HEK293T (cell line): Measurements from ENCODE around the gene WWOX.

Experiments
- CTCF ChIA-PET: fragments of 350-600 bp; formaldehyde crosslinking; extraction: SDS; loops from one replicate; lab custom pipeline; 2021; ENCODE audit warnings: antibody characterized with exemption, inconsistent platforms; lab: Yijun Ruan, JAX
- POLR2A ChIA-PET: fragments of 350-600 bp; formaldehyde crosslinking; extraction: SDS; loops from one replicate; lab custom pipeline; 2020; ENCODE audit warnings: antibody characterized with exemption, inconsistent platforms; lab: Yijun Ruan, JAX
- DNase-seq: peaks from one replicate; pipeline ENCODE4 v3.0.0; 2012; ENCODE audit warnings: mixed read lengths; ENCODE audit errors: extremely low spot score
- ARNT ChIP-seq: fragments of 450-650 bp; IDR thresholded peaks from 2 replicates; pipeline ENCODE4 v1.6.1; 2017; ENCODE audit warnings: mild to moderate bottlenecking
- BHLHE40 ChIP-seq: fragments of 450-650 bp; IDR thresholded peaks from 2 replicates; pipeline ENCODE4 v1.6.1; 2016; ENCODE audit warnings: mild to moderate bottlenecking, moderate library complexity, borderline replicate concordance
- CTBP1 ChIP-seq: fragments of 450-650 bp; IDR thresholded peaks from 2 replicates; pipeline ENCODE4 v1.6.1; 2016; ENCODE audit warnings: borderline replicate concordance
- ELF4 ChIP-seq: fragments of 450-650 bp; IDR thresholded peaks from 2 replicates; pipeline ENCODE4 v1.6.1; 2017; ENCODE audit warnings: antibody characterized with exemption
- FOXA1 ChIP-seq: fragments of 450-650 bp; IDR thresholded peaks from 2 replicates; pipeline ENCODE4 v1.6.1; 2016; ENCODE audit warnings: mild to moderate bottlenecking
- FOXK2 ChIP-seq: fragments of 450-650 bp; IDR thresholded peaks from 2 replicates; pipeline ENCODE4 v1.6.1; 2016; ENCODE audit warnings: mild to moderate bottlenecking
- FOXM1 ChIP-seq: fragments of 450-650 bp; IDR thresholded peaks from 2 replicates; pipeline ENCODE4 v1.6.1; 2017; ENCODE audit warnings: mild to moderate bottlenecking, borderline replicate concordance
- HDGF ChIP-seq: fragments of 450-650 bp; IDR thresholded peaks from 2 replicates; pipeline ENCODE4 v1.6.1; 2017; ENCODE audit warnings: antibody characterized with exemption, borderline replicate concordance
- L3MBTL2 ChIP-seq: fragments of 450-650 bp; conservative IDR thresholded peaks from 2 replicates; pipeline ENCODE4 v1.6.1; 2016; ENCODE audit warnings: mild to moderate bottlenecking
- LEF1 ChIP-seq: fragments of 450-650 bp; IDR thresholded peaks from 2 replicates; pipeline ENCODE4 v1.6.1; 2017; ENCODE audit warnings: mild to moderate bottlenecking, borderline replicate concordance
- NFRKB ChIP-seq: fragments of 450-650 bp; IDR thresholded peaks from 2 replicates; pipeline ENCODE4 v1.6.1; 2016; ENCODE audit warnings: mild to moderate bottlenecking, moderate library complexity
- PKNOX1 ChIP-seq: fragments of 450-650 bp; IDR thresholded peaks from 2 replicates; pipeline ENCODE4 v1.6.1; 2016
- SP1 ChIP-seq: fragments of 450-650 bp; IDR thresholded peaks from 2 replicates; pipeline ENCODE4 v1.6.1; 2017
- SUZ12 ChIP-seq: fragments of 450-650 bp; IDR thresholded peaks from 2 replicates; pipeline ENCODE4 v1.6.1; 2016; ENCODE audit warnings: mild to moderate bottlenecking
- TARDBP ChIP-seq: fragments of 450-650 bp; IDR thresholded peaks from 2 replicates; pipeline ENCODE4 v1.6.1; 2016
- ZNF384 ChIP-seq: fragments of 450-650 bp; IDR thresholded peaks from 2 replicates; pipeline ENCODE4 v1.6.1; 2016

Gene WWOX

GRCh38 chr16:78290872-78291591 lies 191.6 kb downstream of the WWOX start:
- no peak for DNase-seq
- POLR2A ChIA-PET = no interaction called here
- CTCF ChIA-PET = no interaction called here
- TF ChIP-seq ELF4 (no peak), BHLHE40 (no peak), FOXK2 (no peak), NFRKB (no peak), LEF1 (no peak), FOXM1 (no peak), ARNT (no peak), L3MBTL2 (no peak), FOXA1 (no peak), CTBP1 (no peak), ZNF384 (no peak), PKNOX1 (no peak), SUZ12 (no peak), SP1 (no peak), TARDBP (no peak), HDGF (no peak)

GRCh38 chr16:78291604-78292003 lies 192.2 kb downstream of the WWOX start:
- TF ChIP-seq SP1 = no peak
- TF ChIP-seq NFRKB = no peak
- TF ChIP-seq L3MBTL2 = no peak
- no peak for TF ChIP-seq CTBP1
- TF ChIP-seq FOXK2 = no peak
- no peak for TF ChIP-seq FOXA1
- no peak for TF ChIP-seq ELF4
- no peak for TF ChIP-seq ZNF384
- TF ChIP-seq SUZ12 = no peak
- no peak for TF ChIP-seq FOXM1
- no peak for TF ChIP-seq TARDBP
- ChIA-PET POLR2A (no interaction called here), CTCF (no interaction called here)

GRCh38 chr16:78292086-78292843 lies 192.8 kb downstream of the WWOX start:
- TF ChIP-seq ZNF384 = peak; percentile 43; the same call in 1 of the 2 replicates
- no peak for TF ChIP-seq HDGF
- TF ChIP-seq L3MBTL2 = no peak
- no peak for TF ChIP-seq FOXA1
- no peak for TF ChIP-seq TARDBP
- TF ChIP-seq SP1 = no peak
- TF ChIP-seq LEF1 = no peak
- no peak for TF ChIP-seq NFRKB
- TF ChIP-seq CTBP1 = no peak
- no peak for TF ChIP-seq ARNT
- TF ChIP-seq PKNOX1 = peak; percentile 44
- TF ChIP-seq FOXM1 = no peak
- no peak for TF ChIP-seq ELF4
- no peak for TF ChIP-seq FOXK2
- ChIA-PET POLR2A (no interaction called here), CTCF (interaction anchor here (0.5 kb wide), 1 partner anchor 594 kb away, joined by 4 read pairs; no protein-coding TSS in a partner anchor)
- no peak for DNase-seq

More at GRCh38 chr16:78291604-78292003, 192.2 kb downstream of the WWOX start:
- DNase-seq = no peak

- TF ChIP-seq HDGF = no peak
- no peak for TF ChIP-seq FOXM1
- no peak for TF ChIP-seq FOXK2
- TF ChIP-seq TARDBP = no peak
- no peak for TF ChIP-seq SUZ12
- TF ChIP-seq ARNT = no peak
- no peak for TF ChIP-seq L3MBTL2
- CTCF ChIA-PET = interaction anchor here (0.7 kb wide), 1 partner anchor 156 kb away, joined by 4 read pairs; no protein-coding TSS in a partner anchor
Measured at GRCh38 chr16:78292844-78293380, 193.5 kb downstream of the WWOX start.

GRCh38 chr16:78294538-78295225 lies 195.2 kb downstream of the WWOX start:
- TF ChIP-seq FOXM1 = no peak
- no peak for TF ChIP-seq L3MBTL2
- no peak for TF ChIP-seq FOXA1
- POLR2A ChIA-PET = no interaction called here
- no peak for DNase-seq
- CTCF ChIA-PET = no interaction called here

More at GRCh38 chr16:78292844-78293380, 193.5 kb downstream of the WWOX start:
- POLR2A ChIA-PET = no interaction called here
- DNase-seq = no peak

GRCh38 chr16:78297066-78297666 lies 197.7 kb downstream of the WWOX start:
- POLR2A ChIA-PET = no interaction called here

More at GRCh38 chr16:78297066-78297666, 197.7 kb downstream of the WWOX start:
- TF ChIP-seq LEF1 (no peak), ARNT (peak; percentile 34; the same call in 1 of the 2 replicates)
- CTCF ChIA-PET = no interaction called here
- DNase-seq = no peak
